Spleen (tissue), 11 donors: ENCODE measurements around the gene SST. TPM values are rescaled to one million over a fixed set of nuclear protein-coding genes. Genes with fewer than 3 reads are reported as not detected.

Source experiments
- DNase-seq: peaks from one replicate; pipeline ENCODE4 v3.0.0-alpha.2; 2020
- H3K27ac ChIP-seq, 8 donors: fragments of 200-600 bp; sonication (generic) in 7 of 8; 1 replicate in 4 of 8; 2 replicates in 4 of 8; pipeline versions ENCODE4 v1.5.0 to v1.8.0; 2016 to 2021; ENCODE audit warnings: inconsistent platforms in 4 of 8, mild to moderate bottlenecking in 4 of 8, moderate library complexity in 1 of 8
- H3K27me3 ChIP-seq, 7 donors: fragments of 200-600 bp; sonication (generic) in 6 of 7; replicated peaks in 1 of 7; 1 replicate in 4 of 7; 2 replicates in 3 of 7; pipeline versions ENCODE4 v1.5.0 to v1.8.0; 2016 to 2021; ENCODE audit warnings: inconsistent platforms in 3 of 7, mild to moderate bottlenecking in 1 of 7
- H3K36me3 ChIP-seq, 6 donors: fragments of 200-600 bp; sonication (generic) in 5 of 6; 1 replicate in 4 of 6; 2 replicates in 2 of 6; pipeline versions ENCODE4 v1.5.0 to v1.8.0; 2016 to 2021; ENCODE audit warnings: inconsistent platforms in 2 of 6
- H3K4me1 ChIP-seq, 6 donors: fragments of 200-600 bp; sonication (generic) in 5 of 6; 1 replicate in 3 of 6; 2 replicates in 3 of 6; pipeline versions ENCODE4 v1.5.0 to v1.8.0; 2016 to 2021; ENCODE audit warnings: inconsistent platforms in 3 of 6
- H3K4me3 ChIP-seq, 8 donors: fragments of 200-600 bp; sonication (generic) in 7 of 8; 1 replicate in 4 of 8; 2 replicates in 4 of 8; pipeline versions ENCODE4 v1.5.0 to v1.8.0; 2016 to 2021; ENCODE audit warnings: inconsistent platforms in 4 of 8, mild to moderate bottlenecking in 4 of 8, moderate library complexity in 2 of 8
- H3K9me3 ChIP-seq, 8 donors: fragments of 200-600 bp; sonication (generic) in 7 of 8; 1 replicate in 4 of 8; 2 replicates in 4 of 8; pipeline versions ENCODE4 v1.5.0 to v1.8.0; 2016 to 2021; ENCODE audit warnings: inconsistent platforms in 4 of 8
- POLR2A ChIP-seq, 3 donors: fragments of 450-650 bp; IDR thresholded peaks; one replicate each; pipeline ENCODE4 v1.5.1; 2017; ENCODE audit warnings: antibody characterized with exemption in 3 of 3, mild to moderate bottlenecking in 1 of 3
- POLR2AphosphoS5 ChIP-seq, 3 donors: sonication (generic); formaldehyde crosslinking; IDR thresholded peaks; one replicate each; pipeline ENCODE4 v1.5.1; 2017; ENCODE audit warnings: antibody characterized with exemption in 3 of 3
- WGBS, 5 donors: extraction: QIAGEN DNeasy Blood & Tissue Kit in 3 of 5; methylation state at CpG; one replicate each; pipeline versions ENCODE4 v1.1.5 to v1.1.7; 2013 to 2018; 5-methylcytosine and 5-hydroxymethylcytosine counted together
- intact Hi-C: fragments of 100-400 bp; cut with DNase I; formaldehyde crosslinking; loops from one replicate; pipeline ENCODE4 v1.15.0; 2023; ENCODE audit warnings: low total_unique reads
- polyA plus RNA-seq, 3 donors: library from polyadenylated mRNA; stranded (reverse); fragments of 200-250 nt; gene quantifications; one replicate each; pipeline ENCODE4 v1.2.1, GENCODE V29; 2013
- total RNA-seq, 7 donors: library from RNA; depleted of rRNA in 3 of 7; stranded (reverse); fragments of >200 nt in 3 of 7; fragmentation: NEBNext Ultra II Directional in 4 of 7; extraction: Animal tissue kit (Norgen Biotek cat#: 25700) in 4 of 7; gene quantifications; one replicate each; pipeline versions ENCODE4 v1.1.0 to v1.2.1, GENCODE V29; 2016 to 2021
- TF ChIP-seq, protein P1 (sequence below), 11 experiments: fragments of 200-600 bp in 7 of 11; fragments of 450-650 bp in 4 of 11; sonication (generic) in 4 of 11; IDR thresholded peaks in 8 of 11; conservative IDR thresholded peaks in 3 of 11; 1 replicate in 7 of 11; 2 replicates in 4 of 11; pipeline versions ENCODE4 v1.4.0 to v1.8.0; 2016 to 2021; ENCODE audit warnings: antibody characterized with exemption in 11 of 11, inconsistent platforms in 4 of 11, mild to moderate bottlenecking in 1 of 11
- donor health status: healthy with polysubstance abuse.
- donor health status: DM: no; HTN: no; CAD: no; lungs with moderate emphysema.
- donor health status: DM: no; HTN: no; CAD: no.
- donor health status: Bipolar disorder and iron deficiency.
- donor health status: healthy.
- donor health status: DM: no; HTN: no; CAD: no.
- donor health status: DM: yes; HTN: yes; CAD: no.

SST gene
- total and polyA plus RNA-seq, 10 donors: 0.26 to 0.52 TPM; not detected in 8

DNA sequence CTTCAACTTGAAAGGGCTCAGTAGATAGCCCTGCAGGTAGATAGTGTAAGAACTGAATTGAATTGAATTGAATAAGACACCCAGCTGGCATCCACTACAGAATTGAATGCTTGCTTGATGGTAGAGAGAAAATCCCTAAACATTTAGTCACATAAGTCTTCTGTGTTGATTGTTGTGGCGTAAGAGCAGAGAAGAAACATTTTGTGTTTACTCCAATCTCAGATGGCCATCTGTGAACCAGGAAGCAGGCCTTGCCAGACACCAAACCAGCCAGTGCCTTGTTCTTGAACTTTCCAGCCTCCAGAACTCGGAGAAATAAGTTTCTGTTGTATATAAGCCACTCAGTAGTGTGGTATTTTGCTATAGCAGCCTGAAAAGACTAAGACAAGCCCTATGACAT, 43.6 kb downstream of the SST start:
- H3K27me3 ChIP-seq: peaks cover 0 to 26% (median 0%) of the 10 kb centered on the region in 7 donors
- no peak for TF ChIP-seq POLR2A (IDR thresholded peaks at IDR 0.05)
- no peak for TF ChIP-seq POLR2AphosphoS5 (IDR thresholded peaks at IDR 0.05)
- TF ChIP-seq, protein P1, sequence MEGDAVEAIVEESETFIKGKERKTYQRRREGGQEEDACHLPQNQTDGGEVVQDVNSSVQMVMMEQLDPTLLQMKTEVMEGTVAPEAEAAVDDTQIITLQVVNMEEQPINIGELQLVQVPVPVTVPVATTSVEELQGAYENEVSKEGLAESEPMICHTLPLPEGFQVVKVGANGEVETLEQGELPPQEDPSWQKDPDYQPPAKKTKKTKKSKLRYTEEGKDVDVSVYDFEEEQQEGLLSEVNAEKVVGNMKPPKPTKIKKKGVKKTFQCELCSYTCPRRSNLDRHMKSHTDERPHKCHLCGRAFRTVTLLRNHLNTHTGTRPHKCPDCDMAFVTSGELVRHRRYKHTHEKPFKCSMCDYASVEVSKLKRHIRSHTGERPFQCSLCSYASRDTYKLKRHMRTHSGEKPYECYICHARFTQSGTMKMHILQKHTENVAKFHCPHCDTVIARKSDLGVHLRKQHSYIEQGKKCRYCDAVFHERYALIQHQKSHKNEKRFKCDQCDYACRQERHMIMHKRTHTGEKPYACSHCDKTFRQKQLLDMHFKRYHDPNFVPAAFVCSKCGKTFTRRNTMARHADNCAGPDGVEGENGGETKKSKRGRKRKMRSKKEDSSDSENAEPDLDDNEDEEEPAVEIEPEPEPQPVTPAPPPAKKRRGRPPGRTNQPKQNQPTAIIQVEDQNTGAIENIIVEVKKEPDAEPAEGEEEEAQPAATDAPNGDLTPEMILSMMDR (IDR thresholded peaks at IDR 0.05 in 8 of 11, conservative IDR thresholded peaks at IDR 0.05 in 3 of 11): no peak
- H3K27ac ChIP-seq: no peak overlapping the region
- no peak overlapping the region for H3K4me3 ChIP-seq
- intact Hi-C loops: no loop called here
- DNase-seq: no peak
- no peaks in the 10 kb centered on the region for H3K4me1 ChIP-seq
- no peaks in the 10 kb centered on the region for H3K9me3 ChIP-seq
- 75 to 90% (median 79%) methylated on average over 2 of the region's 2 CpGs for WGBS, 5 donors
- no peaks in the 10 kb centered on the region for H3K36me3 ChIP-seq

DNA sequence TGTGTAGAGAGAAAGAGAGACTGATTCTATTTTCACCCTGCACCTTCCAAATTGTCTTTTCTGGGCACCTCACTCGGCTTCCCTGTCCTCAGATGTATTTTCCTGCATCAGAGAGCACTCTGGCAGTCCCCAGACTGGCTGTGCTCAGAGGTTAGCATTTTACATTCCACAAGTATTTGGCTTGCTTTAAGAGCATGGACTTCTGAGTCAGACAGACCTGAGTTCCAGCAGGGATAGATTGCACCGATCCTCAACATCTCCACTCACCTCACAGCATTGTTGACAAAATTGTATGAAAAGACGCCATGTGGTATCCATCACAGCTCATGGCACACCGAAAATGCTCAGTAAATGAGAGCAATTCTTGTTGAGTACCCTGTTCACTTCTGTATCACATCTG, 45.6 kb downstream of the SST start:
- no peak for DNase-seq
- Histone ChIP-seq H3K4me1 (no peaks in the 10 kb centered on the region), H3K36me3 (no peaks in the 10 kb centered on the region), H3K27ac (no peak overlapping the region), H3K4me3 (no peak overlapping the region), H3K9me3 (no peaks in the 10 kb centered on the region), H3K27me3 (peaks cover 0 to 26% (median 0%) of the 10 kb centered on the region in 7 donors)
- TF ChIP-seq, protein P1 (IDR thresholded peaks at IDR 0.05 in 8 of 11, conservative IDR thresholded peaks at IDR 0.05 in 3 of 11): no peak
- no peak for TF ChIP-seq POLR2A (IDR thresholded peaks at IDR 0.05)
- WGBS, 5 donors: 63 to 76% (median 66%) methylated on average over 4 of the region's 4 CpGs
- intact Hi-C loops: no loop called here

DNA sequence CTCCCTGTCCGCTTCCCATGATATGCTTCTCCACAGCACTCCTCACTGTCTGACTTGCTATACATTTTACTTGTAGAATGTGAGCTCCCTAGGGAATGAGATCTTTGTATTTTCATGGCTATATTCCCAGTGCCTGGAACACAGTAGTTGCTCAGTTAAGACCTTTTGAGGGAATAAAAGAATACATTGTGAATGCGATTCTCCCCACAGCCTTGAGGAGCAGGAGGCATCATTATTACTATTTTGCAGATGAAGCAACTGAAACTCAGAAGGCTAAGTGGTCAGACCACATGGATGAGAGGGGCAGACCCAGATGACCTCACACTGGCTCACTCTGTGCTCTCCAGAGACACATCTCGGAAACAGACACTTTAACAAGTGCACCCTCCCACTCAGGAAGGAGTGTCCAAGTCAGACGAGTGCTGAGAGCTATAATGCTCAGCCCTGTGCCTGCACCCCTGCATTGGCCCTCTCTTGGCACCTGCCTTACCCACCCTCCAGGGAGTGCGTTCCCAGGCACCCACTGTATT, 46.8 kb downstream of the SST start:
- Histone ChIP-seq H3K4me3 (no peak overlapping the region), H3K36me3 (no peaks in the 10 kb centered on the region), H3K27me3 (peaks cover 0 to 26% (median 0%) of the 10 kb centered on the region in 7 donors), H3K9me3 (no peaks in the 10 kb centered on the region), H3K4me1 (no peaks in the 10 kb centered on the region), H3K27ac (no peak overlapping the region)
- WGBS, 5 donors: 60 to 69% (median 65%) methylated on average over 5 of the region's 5 CpGs
- no peak for DNase-seq
- TF ChIP-seq POLR2A (IDR thresholded peaks at IDR 0.05) (no peak), POLR2AphosphoS5 (IDR thresholded peaks at IDR 0.05) (no peak)
- TF ChIP-seq, protein P1 (IDR thresholded peaks at IDR 0.05 in 8 of 11, conservative IDR thresholded peaks at IDR 0.05 in 3 of 11): no peak
- intact Hi-C loops: no loop called here

DNA sequence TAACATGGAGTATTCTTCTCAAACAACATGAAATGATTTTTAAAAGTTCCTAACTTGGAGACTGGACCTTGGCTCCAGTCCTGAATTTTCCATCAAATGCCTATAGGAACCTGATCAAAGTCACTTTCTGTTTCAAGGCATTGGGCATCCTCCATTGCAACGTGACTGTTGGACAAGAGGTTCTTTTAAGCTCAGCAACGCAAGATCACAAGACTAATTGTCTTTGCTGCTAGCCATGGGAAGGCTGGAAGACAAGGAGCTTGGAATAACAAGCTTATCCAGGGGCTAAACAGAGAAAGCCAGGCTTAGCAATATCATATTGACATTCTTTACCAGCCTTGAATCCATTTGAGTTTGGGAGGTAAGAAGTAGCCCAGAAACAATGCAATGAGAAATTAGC, 48.3 kb downstream of the SST start:
- WGBS, 5 donors: 67 to 84% (median 68%) methylated on average over 2 of the region's 2 CpGs
- no peak for TF ChIP-seq POLR2A (IDR thresholded peaks at IDR 0.05)
- TF ChIP-seq POLR2AphosphoS5 (IDR thresholded peaks at IDR 0.05): no peak
- TF ChIP-seq, protein P1 (IDR thresholded peaks at IDR 0.05 in 8 of 11, conservative IDR thresholded peaks at IDR 0.05 in 3 of 11): no peak
- no peak for DNase-seq
- H3K27ac ChIP-seq: no peak overlapping the region
- no peaks in the 10 kb centered on the region for H3K9me3 ChIP-seq
- no peak overlapping the region for H3K4me3 ChIP-seq
- H3K27me3 ChIP-seq: peaks cover 0 to 26% (median 0%) of the 10 kb centered on the region in 7 donors
- no peaks in the 10 kb centered on the region for H3K4me1 ChIP-seq
- no peaks in the 10 kb centered on the region for H3K36me3 ChIP-seq
- intact Hi-C loops: no loop called here
